Mesendoderm (in vitro differentiated cells): Measurements from ENCODE around the gene PHF20.
"Not testable (repeated sequence)": the region's sequence is repeated elsewhere in the genome, so short reads cannot be mapped to it uniquely, and the experiment has no call there.

ENCODE experiments used
- DNase-seq: peaks from one replicate; pipeline ENCODE4 v3.0.0; 2013
- H2AK5ac ChIP-seq: 2 replicates; pipeline ENCODE4 v1.6.1; 2013; ENCODE audit warnings: low read length, inconsistent platforms
- H2BK120ac ChIP-seq: 2 replicates; pipeline ENCODE4 v1.6.1; 2013; ENCODE audit warnings: low read depth, mild to moderate bottlenecking, low read length, moderate library complexity, mixed read lengths
- H2BK15ac ChIP-seq: replicated peaks from 2 replicates; pipeline ENCODE4 v1.6.1; 2013; ENCODE audit warnings: low read depth, mild to moderate bottlenecking, moderate library complexity
- H2BK5ac ChIP-seq: 2 replicates; pipeline ENCODE4 v1.6.1; 2013; ENCODE audit warnings: low read length, inconsistent platforms
- H3K18ac ChIP-seq: 2 replicates; pipeline ENCODE4 v1.6.1; 2013; ENCODE audit warnings: mild to moderate bottlenecking, low read length, mixed read lengths
- H3K23ac ChIP-seq: one replicate; pipeline ENCODE4 v1.6.1; 2013; ENCODE audit warnings: low read length
- H3K27ac ChIP-seq: 2 replicates; pipeline ENCODE4 v1.5.1; 2013; ENCODE audit warnings: low read depth, mild to moderate bottlenecking, inconsistent platforms, low read length, moderate library complexity
- H3K27me3 ChIP-seq: 2 replicates; pipeline ENCODE4 v1.6.1; 2013; ENCODE audit warnings: low read length, control low read depth, mild to moderate bottlenecking, inconsistent platforms; ENCODE audit not compliant: insufficient read depth, poor library complexity
- H3K36me3 ChIP-seq: 2 replicates; pipeline ENCODE4 v1.6.1; 2013; ENCODE audit warnings: low read length, inconsistent platforms; ENCODE audit not compliant: control insufficient read depth, insufficient read depth
- H3K4ac ChIP-seq: one replicate; pipeline ENCODE4 v1.6.1; 2013; ENCODE audit warnings: low read depth, mild to moderate bottlenecking, low read length, moderate library complexity
- H3K4me1 ChIP-seq: 2 replicates; pipeline ENCODE4 v1.6.1; 2013; ENCODE audit warnings: low read depth, low read length, inconsistent platforms; ENCODE audit not compliant: control insufficient read depth
- H3K4me2 ChIP-seq: 2 replicates; pipeline ENCODE4 v1.6.1; 2013; ENCODE audit warnings: low read length
- H3K4me3 ChIP-seq: 2 replicates; pipeline ENCODE4 v1.5.1; 2013; ENCODE audit warnings: mild to moderate bottlenecking, low read length
- H3K56ac ChIP-seq: one replicate; pipeline ENCODE4 v1.6.1; 2013; ENCODE audit warnings: low read length
- H3K79me1 ChIP-seq: 2 replicates; pipeline ENCODE4 v1.6.1; 2013; ENCODE audit warnings: low read length, inconsistent platforms
- H3K79me2 ChIP-seq: 2 replicates; pipeline ENCODE4 v1.6.1; 2013; ENCODE audit warnings: mild to moderate bottlenecking, low read length; ENCODE audit not compliant: control insufficient read depth, insufficient read depth
- H3K9ac ChIP-seq: 2 replicates; pipeline ENCODE4 v1.6.1; 2013; ENCODE audit warnings: low read length, inconsistent platforms
- H4K5ac ChIP-seq: one replicate; pipeline ENCODE4 v1.6.1; 2013; ENCODE audit warnings: low read length
- H4K8ac ChIP-seq: one replicate; pipeline ENCODE4 v1.6.1; 2013; ENCODE audit warnings: low read depth, mild to moderate bottlenecking, control low read depth, low read length, moderate library complexity
- WGBS: extraction: QIAGEN DNeasy Blood & Tissue Kit; methylation state at CpG from one replicate; pipeline ENCODE4 v1.1.7; 2013; ENCODE audit warnings: low lambda C conversion rate, missing lambda C conversion rate; ENCODE audit not compliant: insufficient coverage; ENCODE audit errors: extremely low coverage; 5-methylcytosine and 5-hydroxymethylcytosine counted together

Gene PHF20

GRCh38 chr20:35956616-35957015 lies 184.8 kb downstream of the PHF20 start:
- Histone ChIP-seq H2AK5ac (no peak overlapping the region), H3K23ac (no peak overlapping the region), H4K5ac (no peak overlapping the region), H3K4me2 (no peak overlapping the region), H2BK15ac (no peak overlapping the region), H3K27me3 (no peaks in the 10 kb centered on the region), H3K4ac (no peak overlapping the region), H3K36me3 (no peaks in the 10 kb centered on the region), H3K56ac (no peak overlapping the region), H3K4me1 (no peaks in the 10 kb centered on the region), H3K9ac (no peak overlapping the region), H2BK120ac (no peak overlapping the region), H4K8ac (no peak overlapping the region), H3K79me1 (peaks cover 6% of the 10 kb centered on the region), H2BK5ac (no peak overlapping the region), H3K4me3 (no peak overlapping the region), H3K18ac (no peak overlapping the region), H3K27ac (no peak overlapping the region), H3K79me2 (peaks cover 11% of the 10 kb centered on the region)
- no peak for DNase-seq

DNA sequence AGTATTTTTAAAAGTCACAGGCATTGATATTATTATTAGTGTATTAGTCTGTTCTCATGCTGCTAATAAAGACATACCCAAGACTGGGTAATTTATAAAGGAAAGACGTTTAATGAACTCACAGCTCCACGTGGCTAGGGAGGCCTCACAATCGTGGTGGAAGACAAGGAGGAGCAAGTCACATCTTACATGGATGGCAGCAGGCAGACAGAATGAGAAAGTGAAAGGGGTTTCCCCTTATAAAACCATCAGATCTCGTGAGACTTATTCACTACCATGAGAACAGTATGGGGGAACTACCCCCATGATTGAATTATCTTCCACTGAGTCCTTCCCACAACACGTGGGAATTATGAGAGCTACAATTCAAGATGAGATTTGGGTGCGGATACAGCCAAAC lies 187.5 kb downstream of the PHF20 start:
- not testable (repeated sequence) for H3K27ac ChIP-seq, H3K79me2 ChIP-seq, H3K23ac ChIP-seq, H3K9ac ChIP-seq, H2BK120ac ChIP-seq, H3K4ac ChIP-seq, DNase-seq, H3K36me3 ChIP-seq, H3K56ac ChIP-seq, H3K4me1 ChIP-seq, H2AK5ac ChIP-seq, H3K27me3 ChIP-seq, H4K5ac ChIP-seq, H2BK15ac ChIP-seq, H4K8ac ChIP-seq, H2BK5ac ChIP-seq, H3K4me3 ChIP-seq, H3K79me1 ChIP-seq, H3K4me2 ChIP-seq, H3K18ac ChIP-seq
- no CpG with 5 or more reads among the region's 6 CpGs for WGBS

DNA sequence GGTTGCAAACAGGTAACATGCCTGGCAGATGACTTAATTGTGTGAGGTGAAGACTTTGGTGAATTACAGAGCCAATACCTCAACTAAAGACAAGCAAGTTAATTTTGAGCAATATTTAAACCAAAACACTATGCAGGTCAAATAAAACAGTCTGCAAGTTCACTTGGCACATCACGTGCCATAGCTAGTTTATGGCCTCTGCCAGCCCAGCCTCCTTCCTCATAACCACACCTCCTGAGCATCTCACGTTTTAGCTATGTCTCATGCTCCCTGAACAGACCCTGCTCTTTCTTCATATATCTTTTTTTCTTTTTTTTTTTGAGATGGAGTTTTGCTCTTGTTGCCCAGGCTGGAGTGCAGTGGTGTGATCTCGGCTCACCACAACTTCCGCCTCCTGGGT lies 192.1 kb downstream of the PHF20 start:
- Histone ChIP-seq H2BK15ac (no peak overlapping the region), H3K4me1 (no peaks in the 10 kb centered on the region), H2AK5ac (no peak overlapping the region), H3K79me1 (no peaks in the 10 kb centered on the region), H3K23ac (no peak overlapping the region), H2BK120ac (no peak overlapping the region), H3K9ac (no peak overlapping the region), H3K4ac (no peak overlapping the region), H3K4me3 (no peak overlapping the region), H3K4me2 (no peak overlapping the region), H4K5ac (no peak overlapping the region), H4K8ac (no peak overlapping the region), H3K36me3 (no peaks in the 10 kb centered on the region), H3K27ac (no peak overlapping the region), H3K18ac (no peak overlapping the region), H2BK5ac (no peak overlapping the region), H3K56ac (no peak overlapping the region), H3K79me2 (no peaks in the 10 kb centered on the region), H3K27me3 (no peaks in the 10 kb centered on the region)
- DNase-seq, result no peak
- no CpG with 5 or more reads among the region's 4 CpGs for WGBS

- Histone ChIP-seq H4K8ac (no peak within 1 kb of the TSS), H3K56ac (no peak within 1 kb of the TSS), H3K27me3 (no peaks in the 10 kb centered on the region), H3K79me2 (no peaks in the 10 kb centered on the region), H2BK120ac (no peak within 1 kb of the TSS), H2BK5ac (no peak within 1 kb of the TSS), H3K4me3 (no peak within 1 kb of the TSS), H3K79me1 (no peaks in the 10 kb centered on the region), H3K9ac (no peak within 1 kb of the TSS), H4K5ac (no peak within 1 kb of the TSS), H3K23ac (no peak within 1 kb of the TSS), H2AK5ac (no peak within 1 kb of the TSS), H3K27ac (no peak within 1 kb of the TSS), H3K4me1 (no peaks in the 10 kb centered on the region), H3K18ac (no peak within 1 kb of the TSS), H2BK15ac (no peak within 1 kb of the TSS), H3K4me2 (no peak within 1 kb of the TSS), H3K36me3 (no peaks in the 10 kb centered on the region), H3K4ac (no peak within 1 kb of the TSS)
- no CpG with 5 or more reads among the region's 3 CpGs for WGBS
- no peak for DNase-seq
These were observed 196.3 kb downstream of the PHF20 start, which contains the start of gene CNBD2 for GRCh38 chr20:35967979-35968640. TSS of gene CNBD2 (plus strand) at chr20:35968590. CDS start at chr20:35968763, 173 bp downstream.

DNA sequence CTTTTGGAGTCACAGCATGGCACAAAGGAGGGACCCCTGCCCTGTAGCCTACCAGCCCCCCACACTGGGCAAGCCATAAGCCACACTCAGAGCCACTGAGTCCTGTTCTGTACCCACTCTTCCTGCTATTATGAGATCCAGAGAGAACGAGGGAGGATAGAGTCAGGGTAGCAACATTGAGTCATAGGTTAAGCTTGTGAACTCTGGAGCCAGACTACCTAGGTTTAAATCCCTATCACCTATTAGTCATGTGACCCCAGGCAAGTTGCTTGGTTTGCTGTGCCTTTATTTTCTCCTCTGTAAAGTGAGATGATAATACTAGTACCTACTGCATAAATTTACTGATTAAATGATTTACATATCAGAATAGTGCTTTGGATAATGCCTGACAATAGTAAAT lies 197.1 kb downstream of the PHF20 start:
- H3K27ac ChIP-seq, result no peak overlapping the region
- no peak overlapping the region for H2BK15ac ChIP-seq
- no peaks in the 10 kb centered on the region for H3K36me3 ChIP-seq
- H3K27me3 ChIP-seq, result no peaks in the 10 kb centered on the region
- H4K5ac ChIP-seq, result no peak overlapping the region
- no peak overlapping the region for H3K56ac ChIP-seq
- H3K4me1 ChIP-seq, result no peaks in the 10 kb centered on the region
- H3K79me1 ChIP-seq, result no peaks in the 10 kb centered on the region
- no peak overlapping the region for H3K4me3 ChIP-seq
- no peak overlapping the region for H3K9ac ChIP-seq
- H4K8ac ChIP-seq, result no peak overlapping the region
- WGBS, result no CpG with 5 or more reads among the region's 1 CpG
- H2BK5ac ChIP-seq, result no peak overlapping the region
- no peak overlapping the region for H2AK5ac ChIP-seq
- no peak overlapping the region for H3K23ac ChIP-seq
- DNase-seq, result no peak
- no peak overlapping the region for H3K4ac ChIP-seq
- no peak overlapping the region for H3K18ac ChIP-seq
- no peak overlapping the region for H2BK120ac ChIP-seq
- no peaks in the 10 kb centered on the region for H3K79me2 ChIP-seq
- no peak overlapping the region for H3K4me2 ChIP-seq

DNA sequence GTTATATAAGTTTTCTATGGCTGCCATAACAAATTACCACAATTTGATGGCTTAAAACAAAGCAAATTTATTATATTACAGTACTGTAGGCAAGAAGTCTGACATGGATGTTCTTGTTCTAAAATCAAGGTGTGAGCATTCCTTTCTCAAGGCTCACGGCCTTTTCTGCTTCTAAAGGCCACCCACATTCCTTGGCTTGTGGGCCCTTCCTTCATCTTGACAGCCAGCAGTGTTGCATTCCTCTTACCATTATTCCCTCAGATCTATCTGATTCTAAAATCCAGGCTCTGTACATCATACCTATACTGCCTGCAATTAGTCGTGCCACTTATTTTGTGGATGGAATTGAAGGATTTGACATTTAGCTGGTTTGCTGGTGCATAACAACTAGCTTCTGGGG lies 200.2 kb downstream of the PHF20 start:
- Histone ChIP-seq H2BK5ac (no peak overlapping the region), H3K56ac (no peak overlapping the region), H3K4me1 (no peaks in the 10 kb centered on the region), H3K79me2 (no peaks in the 10 kb centered on the region), H3K18ac (no peak overlapping the region), H3K27ac (no peak overlapping the region), H3K4ac (no peak overlapping the region), H3K36me3 (no peaks in the 10 kb centered on the region), H2BK120ac (no peak overlapping the region), H3K4me2 (no peak overlapping the region), H3K79me1 (no peaks in the 10 kb centered on the region), H4K5ac (no peak overlapping the region), H2BK15ac (no peak overlapping the region), H4K8ac (no peak overlapping the region), H3K4me3 (no peak overlapping the region), H3K9ac (no peak overlapping the region), H2AK5ac (no peak overlapping the region), H3K27me3 (no peaks in the 10 kb centered on the region), H3K23ac (no peak overlapping the region)
- no CpG with 5 or more reads among the region's 2 CpGs for WGBS
- DNase-seq, result no peak
